A673 (cell line): Measurements from ENCODE around the gene EHHADH.

Experiments used
- EZH2 ChIP-seq: fragments of 200-600 bp; sonication (generic); IDR thresholded peaks from 2 replicates; pipeline ENCODE4 v1.6.1; 2017; ENCODE audit warnings: borderline replicate concordance, low read depth, mild to moderate bottlenecking, mixed read lengths, antibody characterized with exemption, low read length; ENCODE audit not compliant: poor library complexity, severe bottlenecking
- TF ChIP-seq, protein P1 (sequence below): fragments of 300-800, 200-600 bp; sonication (generic); conservative IDR thresholded peaks from 2 replicates; pipeline ENCODE4 v1.5.1; 2017; ENCODE audit warnings: low read depth, mild to moderate bottlenecking, antibody characterized with exemption, low read length, moderate library complexity, mixed read lengths

GRCh38 chr3:185221203-185221602, 32.6 kb downstream of the EHHADH start:
- TF ChIP-seq, protein P1, sequence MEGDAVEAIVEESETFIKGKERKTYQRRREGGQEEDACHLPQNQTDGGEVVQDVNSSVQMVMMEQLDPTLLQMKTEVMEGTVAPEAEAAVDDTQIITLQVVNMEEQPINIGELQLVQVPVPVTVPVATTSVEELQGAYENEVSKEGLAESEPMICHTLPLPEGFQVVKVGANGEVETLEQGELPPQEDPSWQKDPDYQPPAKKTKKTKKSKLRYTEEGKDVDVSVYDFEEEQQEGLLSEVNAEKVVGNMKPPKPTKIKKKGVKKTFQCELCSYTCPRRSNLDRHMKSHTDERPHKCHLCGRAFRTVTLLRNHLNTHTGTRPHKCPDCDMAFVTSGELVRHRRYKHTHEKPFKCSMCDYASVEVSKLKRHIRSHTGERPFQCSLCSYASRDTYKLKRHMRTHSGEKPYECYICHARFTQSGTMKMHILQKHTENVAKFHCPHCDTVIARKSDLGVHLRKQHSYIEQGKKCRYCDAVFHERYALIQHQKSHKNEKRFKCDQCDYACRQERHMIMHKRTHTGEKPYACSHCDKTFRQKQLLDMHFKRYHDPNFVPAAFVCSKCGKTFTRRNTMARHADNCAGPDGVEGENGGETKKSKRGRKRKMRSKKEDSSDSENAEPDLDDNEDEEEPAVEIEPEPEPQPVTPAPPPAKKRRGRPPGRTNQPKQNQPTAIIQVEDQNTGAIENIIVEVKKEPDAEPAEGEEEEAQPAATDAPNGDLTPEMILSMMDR = no peak
- TF ChIP-seq EZH2 = no peak
